Measurements from ENCODE around the gene ADAM12.

DNA sequence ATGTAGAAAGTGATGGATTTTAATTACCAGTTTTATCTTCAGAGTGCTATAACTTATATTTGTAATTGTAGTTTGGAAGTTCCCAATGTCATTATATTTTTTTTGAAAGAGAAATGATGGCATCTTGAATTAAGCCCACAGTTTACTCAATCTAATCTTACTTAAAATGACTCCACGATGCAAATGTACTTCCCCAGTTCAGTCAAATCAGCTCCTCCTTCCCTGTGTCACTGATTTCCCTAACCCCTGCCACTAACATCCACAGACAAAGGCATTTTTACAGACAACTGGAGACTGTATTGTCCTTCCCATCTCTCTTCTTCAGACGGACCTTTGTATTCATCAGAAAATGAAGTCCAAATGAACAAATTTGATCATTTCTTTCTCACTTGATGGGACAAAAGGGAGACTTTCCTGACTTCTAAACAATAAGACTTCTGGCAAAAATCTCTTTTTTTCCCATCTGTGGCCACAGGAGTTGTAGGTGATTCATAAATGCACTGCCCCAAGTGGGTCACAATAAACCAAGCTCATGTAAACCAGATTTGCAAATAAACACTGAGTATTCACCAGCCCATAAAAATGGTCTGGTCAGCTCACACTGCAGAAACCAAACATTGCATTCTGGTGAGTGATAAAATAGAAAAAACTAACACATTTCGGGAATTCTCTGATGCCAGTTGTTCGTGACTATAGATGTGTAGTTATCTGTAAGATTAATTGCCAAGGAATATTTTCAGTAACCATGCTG, 329.0 kb downstream of the ADAM12 start:
- no peak for TF ChIP-seq CTCF (IDR thresholded peaks at IDR 0.05)
- no peak for TF ChIP-seq POLR2A (IDR thresholded peaks at IDR 0.05)

Measured in adrenal gland (tissue), 5 donors.